Activated CD8-positive, alpha-beta memory T cell treated with anti-CD3 and anti-CD28 coated beads for 48 hours (primary cell): ENCODE data around the gene BRSK1.
A peak's percentile ranks its signal among the peaks of the same experiment; 100 is the strongest.

Source experiments
- DNase-seq, 3 experiments: peaks; one replicate each; pipeline ENCODE4 v3.0.0-alpha.2; 2020; ENCODE audit warnings: low read depth in 2 of 3, low spot score in 2 of 3

The BRSK1 gene

GRCh38 chr19:55273978-55274707, 9.7 kb upstream of the BRSK1 start:
- no peak for DNase-seq

- no peak for DNase-seq
Observed at GRCh38 chr19:55275851-55276719, 7.7 kb upstream of the BRSK1 start.

GRCh38 chr19:55276720-55277430, 6.9 kb upstream of the BRSK1 start:
- no peak for DNase-seq

- DNase-seq, result no peak
Observed at GRCh38 chr19:55277494-55277893, 6.3 kb upstream of the BRSK1 start.

- DNase-seq, result no peak
Observed at GRCh38 chr19:55278391-55279135, 5.2 kb upstream of the BRSK1 start.

DNA sequence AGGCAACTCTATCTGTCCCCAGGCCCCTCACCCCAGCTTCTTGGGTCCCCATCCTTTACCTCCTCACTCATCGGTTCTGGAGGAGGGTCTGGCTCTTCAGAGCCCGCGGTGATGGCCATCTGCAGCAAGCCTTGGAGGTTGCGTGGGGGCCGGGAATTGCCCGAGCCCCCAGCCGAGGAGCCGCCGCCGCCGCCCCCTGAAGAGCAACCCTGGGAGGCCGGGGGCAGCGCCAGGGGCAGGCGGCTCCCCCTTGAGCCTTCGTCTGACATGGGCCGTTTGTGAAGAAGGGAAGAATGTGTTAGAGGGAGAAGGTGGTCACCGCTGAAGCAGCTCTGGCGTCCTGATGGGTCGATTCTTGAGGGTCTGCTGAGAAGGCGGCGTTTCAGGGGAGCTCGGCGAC, 4.5 kb upstream of the BRSK1 start:
- DNase-seq, result no peak

DNA sequence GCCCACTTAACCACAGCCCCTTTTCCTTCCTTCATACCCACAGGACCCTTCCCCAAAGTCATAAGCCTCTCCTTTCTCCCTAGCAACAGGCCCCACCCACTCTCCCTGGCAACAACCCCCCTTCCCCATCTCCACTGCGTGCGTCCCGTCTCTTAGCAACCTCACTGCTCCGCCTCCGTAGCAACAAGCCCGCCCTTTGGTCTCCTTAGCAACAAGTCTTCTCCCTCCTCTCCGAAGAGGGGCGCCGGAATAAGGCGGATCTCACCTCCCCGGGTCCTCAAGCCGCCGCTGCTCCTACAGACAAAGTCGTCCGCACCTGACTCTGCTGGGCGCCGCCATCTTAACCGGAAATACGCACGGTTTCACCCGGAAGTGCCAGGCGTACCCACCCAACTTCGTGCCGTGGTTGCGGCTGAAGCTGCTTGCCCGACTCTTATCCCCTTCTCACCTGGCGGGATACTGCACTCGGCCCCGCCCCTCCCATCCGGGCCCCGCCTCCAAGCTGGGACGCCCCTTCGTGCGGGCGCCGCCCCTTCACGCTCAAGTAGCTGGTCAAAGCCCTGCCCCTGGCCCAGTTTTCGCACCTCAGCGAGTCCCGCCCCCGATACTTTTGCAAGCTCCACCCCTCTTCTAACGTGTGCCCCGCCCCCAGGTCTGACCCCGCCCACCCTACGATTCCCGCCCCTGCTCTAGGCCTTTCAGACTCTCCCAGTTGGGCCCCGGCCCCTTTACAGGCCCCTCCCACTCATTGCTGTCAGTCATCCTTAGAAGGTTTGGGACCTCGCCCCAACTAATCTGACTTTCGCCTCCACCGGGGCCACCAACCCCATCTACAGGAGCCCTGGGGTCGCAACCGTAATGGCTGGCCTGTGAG, 3.8 kb upstream of the BRSK1 start, which contains the start of gene HSPBP1:
Gene HSPBP1 (minus strand): TSS at position 341 of the 874 bp plus-strand sequence. CDS start 502 bp downstream, outside the sequence.
- peak; percentile 93 to 95 (median 95) for DNase-seq

DNA sequence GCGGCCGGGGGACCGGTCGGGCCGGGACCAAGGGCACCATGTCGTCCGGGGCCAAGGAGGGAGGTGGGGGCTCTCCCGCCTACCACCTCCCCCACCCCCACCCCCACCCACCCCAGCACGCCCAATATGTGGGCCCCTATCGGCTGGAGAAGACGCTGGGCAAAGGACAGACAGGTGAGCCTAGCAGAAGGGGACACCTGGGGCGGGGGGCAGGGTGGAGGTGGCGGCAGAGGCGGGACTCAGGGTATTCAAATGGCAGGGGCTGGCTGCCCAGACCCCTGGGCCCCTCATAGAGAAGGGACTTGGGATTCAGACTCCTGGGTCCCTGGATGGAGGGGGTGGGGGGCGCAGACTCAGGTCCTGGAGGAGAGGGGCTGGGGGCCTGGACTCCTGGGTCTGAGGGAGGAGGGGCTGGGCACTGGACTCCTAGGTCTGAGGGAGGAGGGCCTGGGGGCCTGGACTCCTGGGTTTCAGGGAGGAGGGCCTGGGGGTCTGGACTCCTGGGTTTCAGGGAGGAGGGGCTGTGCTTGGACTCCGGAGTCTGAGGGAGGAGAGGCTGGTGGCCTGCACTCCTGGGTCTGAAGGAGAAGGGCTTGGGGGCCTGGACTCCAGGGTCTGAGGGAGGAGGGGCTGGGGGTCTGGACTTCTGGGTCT, 735 bp downstream of the BRSK1 start:
- DNase-seq, result no peak

DNA sequence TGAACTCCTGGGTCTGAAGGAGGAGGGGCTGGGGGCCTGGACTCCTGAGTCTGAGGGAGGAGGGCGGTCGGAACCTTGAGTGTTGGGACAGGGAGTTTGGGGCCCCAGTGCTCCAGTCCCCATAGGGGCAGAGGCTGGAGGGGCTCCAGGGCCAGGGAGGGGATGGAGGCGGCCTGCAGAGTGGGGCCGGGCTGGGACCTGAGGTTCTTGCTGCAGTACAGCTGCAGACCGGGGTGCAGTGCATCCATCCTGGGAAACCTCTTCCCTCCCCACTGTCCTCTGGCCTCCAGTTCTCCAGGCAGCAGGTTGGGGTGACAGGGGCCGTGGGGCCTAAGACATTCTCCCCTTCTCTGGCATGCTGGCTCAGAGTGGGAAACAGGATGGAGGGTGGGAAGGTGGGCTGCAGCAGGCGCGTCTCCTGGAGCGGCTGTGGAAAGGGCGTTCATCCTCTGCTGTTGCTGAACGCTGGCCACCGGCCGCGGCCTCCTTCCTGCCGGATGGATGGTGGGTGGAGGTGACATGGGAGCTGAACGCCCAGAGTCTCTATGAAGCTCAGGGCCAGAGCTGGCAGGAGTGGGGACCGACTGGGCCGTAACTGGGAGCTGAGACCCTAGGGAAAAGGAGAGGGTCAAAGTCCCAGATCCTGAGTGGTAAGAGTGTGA, 1.6 kb downstream of the BRSK1 start:
- no peak for DNase-seq

GRCh38 chr19:55287361-55288079, 3.7 kb downstream of the BRSK1 start:
- no peak for DNase-seq

GRCh38 chr19:55289117-55289796, 5.5 kb downstream of the BRSK1 start:
- DNase-seq, result no peak

GRCh38 chr19:55297267-55297666, 13.5 kb downstream of the BRSK1 start:
- no peak for DNase-seq

- DNase-seq, result no peak
Observed at GRCh38 chr19:55299991-55300390, 16.2 kb downstream of the BRSK1 start.

GRCh38 chr19:55300886-55301458, 17.2 kb downstream of the BRSK1 start:
- no peak for DNase-seq

DNA sequence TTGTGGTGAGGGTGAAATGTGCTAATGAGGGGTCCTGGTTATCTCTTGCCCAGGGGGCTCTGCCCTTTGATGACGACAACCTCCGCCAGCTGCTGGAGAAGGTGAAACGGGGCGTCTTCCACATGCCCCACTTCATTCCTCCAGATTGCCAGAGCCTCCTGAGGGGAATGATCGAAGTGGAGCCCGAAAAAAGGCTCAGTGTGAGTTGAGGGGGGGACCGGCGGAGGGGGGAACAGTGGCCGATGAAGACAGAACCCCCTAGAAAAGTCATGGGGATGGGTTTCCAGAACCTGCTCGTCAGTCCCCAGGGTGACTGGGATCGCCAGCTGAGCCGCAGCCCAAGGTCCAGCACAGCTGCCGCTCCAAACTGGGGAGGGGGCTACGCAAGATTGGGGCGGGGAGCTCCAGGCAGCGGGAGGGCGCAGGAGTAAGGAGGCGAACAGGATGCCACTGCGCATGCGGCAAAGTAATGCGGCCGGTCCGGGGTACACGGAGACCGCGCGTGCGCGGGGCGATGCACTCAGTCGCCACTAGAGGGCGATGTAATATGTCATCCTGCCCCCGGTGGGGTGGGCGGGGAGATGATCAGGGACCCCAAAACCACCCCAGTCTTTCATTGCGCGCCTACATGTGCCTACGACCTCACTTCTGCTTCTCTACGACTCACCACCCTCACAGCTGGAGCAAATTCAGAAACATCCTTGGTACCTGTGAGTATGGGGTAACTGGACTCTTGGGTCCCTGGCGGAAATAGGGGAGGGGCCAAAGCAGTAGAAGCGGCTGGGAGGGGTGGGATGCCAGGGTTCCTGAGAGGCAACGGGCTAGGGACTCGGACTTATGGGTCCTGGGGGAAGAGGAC, 17.9 kb downstream of the BRSK1 start:
- DNase-seq, result peak; percentile 85 to 100 (median 99)

DNA sequence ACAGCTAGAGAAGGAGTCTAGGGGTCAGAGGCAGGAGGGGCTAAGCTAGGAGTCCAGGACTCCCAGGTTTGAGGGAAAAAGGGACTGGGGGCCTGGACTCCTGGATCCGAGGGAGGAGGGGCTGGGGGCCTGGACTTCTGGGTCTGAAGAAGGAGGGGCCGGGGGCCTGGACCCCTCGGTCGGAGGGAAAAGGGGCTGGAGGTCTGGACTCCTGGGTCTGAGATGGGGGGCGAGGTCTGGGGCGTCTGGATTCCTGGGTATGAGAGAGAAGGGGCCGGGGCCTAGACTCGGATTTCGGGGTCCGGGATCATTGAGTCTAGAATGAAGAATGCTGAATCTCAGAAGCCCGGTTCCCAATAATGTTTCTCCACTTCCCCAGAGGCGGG, 18.5 kb downstream of the BRSK1 start:
- DNase-seq, result no peak
